ENCODE data around the gene ABCA13.

ABCA13 gene

GRCh38 chr7:48452218-48452617 lies 281.0 kb downstream of the ABCA13 start:
- DNase-seq, result no peak

GRCh38 chr7:48454750-48455192 lies 283.5 kb downstream of the ABCA13 start:
- DNase-seq, result no peak

GRCh38 chr7:48455363-48455762 lies 284.1 kb downstream of the ABCA13 start:
- DNase-seq, result no peak

GRCh38 chr7:48458701-48459524 lies 287.7 kb downstream of the ABCA13 start:
- DNase-seq, result no peak

GRCh38 chr7:48466713-48467112 lies 295.5 kb downstream of the ABCA13 start:
- DNase-seq, result no peak

- DNase-seq, result no peak
Observed at GRCh38 chr7:48471196-48471595, 299.9 kb downstream of the ABCA13 start.

DNA sequence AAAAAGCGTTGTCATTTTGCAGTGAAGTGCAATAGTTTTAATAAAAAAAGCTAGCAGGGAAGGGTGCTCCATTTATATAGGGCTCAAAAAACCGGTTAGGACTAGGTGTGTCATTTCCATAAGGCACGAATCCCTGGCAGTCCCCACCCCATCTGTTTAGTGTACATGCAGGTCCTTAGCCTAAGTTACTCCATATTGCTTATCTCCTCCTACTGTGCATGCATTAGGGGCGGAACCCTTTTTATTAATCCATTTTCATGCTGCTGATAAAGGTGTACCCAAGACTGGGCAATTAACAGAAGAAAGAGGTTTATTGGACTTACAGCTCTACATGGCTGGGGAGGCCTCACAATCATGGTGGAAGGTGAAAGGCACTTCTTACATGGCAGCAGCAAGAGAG lies 301.4 kb downstream of the ABCA13 start:
- no peak for DNase-seq

DNA sequence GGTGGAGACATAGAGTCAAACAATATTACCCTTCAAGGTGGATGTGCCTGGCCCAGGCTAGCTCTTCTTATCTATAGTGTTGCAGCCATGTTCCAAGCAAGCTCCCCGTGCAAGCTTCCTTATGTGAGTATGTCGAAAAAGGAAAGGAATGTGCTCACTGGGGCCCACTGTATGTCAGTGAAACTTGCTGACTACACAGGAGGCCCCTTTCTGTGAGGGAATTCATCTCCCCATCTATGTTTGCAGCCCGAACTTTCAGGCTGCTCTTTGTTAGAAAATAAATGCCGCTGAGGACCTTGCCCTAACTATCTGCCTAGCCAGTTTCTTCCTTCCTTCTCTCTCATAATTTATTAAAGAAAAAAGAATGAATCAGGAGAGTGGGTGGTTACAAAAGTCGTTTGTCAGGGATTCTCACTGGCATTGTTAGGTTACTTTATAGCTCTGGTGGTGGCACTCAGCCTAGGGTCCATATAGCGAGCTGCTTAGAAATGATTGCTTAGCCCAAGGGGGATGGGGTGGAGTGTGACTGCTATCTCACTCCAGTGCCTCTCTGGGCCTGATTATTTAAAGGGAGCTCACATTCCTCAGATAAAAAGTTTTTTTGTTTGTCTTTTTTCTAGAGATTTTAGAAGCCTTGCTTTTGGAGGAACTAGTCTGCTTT lies 302.1 kb downstream of the ABCA13 start:
- DNase-seq, result no peak

DNA sequence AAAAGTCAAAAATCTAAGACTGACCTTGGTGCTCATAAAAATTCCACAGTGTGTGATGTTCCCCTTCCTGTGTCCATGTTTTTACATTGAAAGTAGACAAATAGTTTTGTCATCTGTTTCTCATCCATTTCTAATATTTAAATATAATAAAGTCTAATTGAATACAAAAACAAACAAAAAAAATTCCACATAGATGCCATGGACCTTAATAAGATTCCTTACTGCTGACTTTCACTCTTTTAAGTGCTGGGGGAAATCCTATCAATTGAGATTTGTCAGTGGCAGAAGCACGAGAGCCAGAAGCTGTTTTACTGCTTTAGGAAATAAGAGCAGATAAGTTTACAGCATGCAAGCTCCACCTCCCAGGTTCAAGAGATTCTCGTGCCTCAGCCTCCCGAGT lies 310.0 kb downstream of the ABCA13 start:
- no peak for DNase-seq

GRCh38 chr7:48497521-48497920 lies 326.3 kb downstream of the ABCA13 start:
- DNase-seq, result no peak

DNA sequence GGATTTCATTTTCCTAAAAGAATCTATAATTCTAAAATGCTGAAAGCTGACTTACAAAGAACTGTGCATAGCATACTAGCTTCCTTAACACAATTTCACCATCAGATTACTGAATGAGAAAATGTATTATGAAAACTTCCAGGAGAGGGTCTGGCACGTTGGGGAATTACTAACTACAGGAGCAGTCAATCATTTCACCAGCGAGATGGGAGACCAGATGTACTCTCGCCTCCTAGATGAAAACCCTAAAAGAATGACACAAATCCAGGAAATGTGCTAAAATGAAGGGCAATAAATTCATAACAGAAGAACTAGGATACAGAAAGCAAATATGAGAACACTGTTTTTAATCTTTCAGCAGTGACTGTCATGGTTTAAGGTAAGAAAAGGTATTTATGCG lies 330.8 kb downstream of the ABCA13 start:
- no peak for DNase-seq

DNA sequence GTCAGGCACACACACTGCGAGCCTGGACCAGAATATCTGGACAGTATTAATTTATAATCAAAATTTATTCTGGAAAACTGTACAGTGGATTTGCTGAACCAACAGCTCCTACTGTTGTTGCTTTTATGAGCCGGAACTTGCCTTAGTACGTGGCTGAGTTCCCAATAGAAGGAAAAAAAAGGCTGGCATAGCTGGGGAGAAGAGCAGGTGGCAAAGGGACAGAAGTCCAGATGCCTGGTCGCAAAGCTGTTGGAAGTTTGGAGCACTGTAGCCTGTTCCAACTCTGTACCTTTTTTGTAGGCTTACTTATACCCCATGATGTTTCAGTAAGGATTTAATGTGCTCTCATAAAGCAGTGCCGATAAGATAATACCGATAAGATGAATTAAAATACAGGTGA lies 333.8 kb downstream of the ABCA13 start:
- DNase-seq, result no peak

DNA sequence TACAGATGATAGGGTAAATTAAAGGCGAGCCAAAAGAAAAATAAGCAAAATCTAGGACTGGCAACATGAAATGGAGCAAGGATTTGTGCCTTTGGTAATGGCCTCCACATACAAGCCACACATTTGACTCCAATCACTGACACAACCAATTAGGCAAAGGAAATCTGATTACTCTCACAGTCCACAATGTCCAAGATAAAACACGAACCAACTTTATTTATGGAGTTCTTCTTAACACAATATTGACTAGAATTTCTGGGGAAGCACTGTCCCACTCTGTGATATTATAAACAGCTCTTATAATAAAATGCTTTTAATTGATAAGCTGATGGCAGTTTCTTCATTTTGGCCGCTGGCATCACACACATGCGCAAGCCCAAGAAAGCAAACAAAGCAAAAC lies 334.2 kb downstream of the ABCA13 start:
- no peak for DNase-seq

DNA sequence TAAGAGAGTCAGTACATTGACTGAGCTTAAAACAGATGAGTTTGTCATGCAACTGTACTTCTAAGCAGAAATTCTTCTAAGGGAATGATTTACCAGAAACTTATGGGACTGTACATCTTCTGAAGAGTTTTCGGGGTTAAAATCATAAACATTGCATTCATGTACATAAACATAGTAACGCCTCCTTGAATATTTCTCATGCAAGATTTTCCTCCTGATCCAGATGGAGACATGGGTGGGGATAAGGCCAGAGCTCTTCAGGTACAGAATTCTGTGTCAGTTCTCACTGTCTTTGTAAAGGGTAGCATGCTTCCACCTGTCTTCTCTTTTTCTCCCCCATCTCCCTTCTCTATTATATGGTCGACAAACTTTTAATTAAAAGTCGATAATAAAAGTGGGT lies 335.3 kb downstream of the ABCA13 start:
- DNase-seq, result no peak

GRCh38 chr7:48511080-48511479 lies 339.8 kb downstream of the ABCA13 start:
- DNase-seq, result no peak

DNA sequence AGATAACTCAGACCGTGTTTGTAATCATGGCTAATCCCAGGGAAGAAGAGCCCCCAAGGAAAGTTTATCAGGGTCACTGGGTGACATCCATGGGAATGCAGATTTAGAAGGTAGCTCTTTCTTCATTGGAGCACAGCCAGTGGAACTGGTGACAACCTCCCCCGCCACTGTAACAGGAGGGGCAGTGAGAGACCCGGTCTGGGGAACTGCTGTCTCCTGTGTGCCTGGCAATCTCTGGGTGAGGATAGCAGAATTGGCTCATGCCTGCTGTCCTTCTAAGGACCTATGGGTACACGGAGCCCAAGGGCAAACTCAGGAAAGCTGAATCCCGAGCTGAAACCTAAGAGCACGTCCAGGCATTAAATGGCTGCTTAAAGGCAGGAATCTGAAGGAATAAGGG lies 341.6 kb downstream of the ABCA13 start:
- DNase-seq, result no peak

DNA sequence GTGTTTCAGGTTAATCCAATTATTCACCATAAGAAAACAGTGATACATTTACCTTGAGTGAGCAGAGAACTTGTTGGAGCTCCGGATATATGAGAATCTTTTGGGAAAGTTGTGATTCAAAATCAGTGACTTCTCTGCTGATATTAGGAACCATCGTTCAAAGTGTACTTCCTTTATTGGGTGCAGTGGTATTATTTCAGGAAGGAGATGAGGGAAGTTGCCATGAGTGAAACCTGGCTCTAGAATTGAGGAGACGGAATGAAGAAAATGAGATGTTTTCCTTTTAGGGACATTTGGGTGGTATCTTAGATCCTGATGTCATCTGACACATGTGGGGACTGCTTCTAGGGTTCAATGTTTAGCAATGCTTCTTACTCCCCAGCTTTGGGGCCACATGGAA lies 343.9 kb downstream of the ABCA13 start:
- no peak for DNase-seq

- DNase-seq, result no peak
Observed at GRCh38 chr7:48518092-48518491, 346.8 kb downstream of the ABCA13 start.

- no peak for DNase-seq
Observed at GRCh38 chr7:48522692-48523091, 351.4 kb downstream of the ABCA13 start.

GRCh38 chr7:48525736-48526732 lies 354.8 kb downstream of the ABCA13 start:
- DNase-seq, result no peak

DNA sequence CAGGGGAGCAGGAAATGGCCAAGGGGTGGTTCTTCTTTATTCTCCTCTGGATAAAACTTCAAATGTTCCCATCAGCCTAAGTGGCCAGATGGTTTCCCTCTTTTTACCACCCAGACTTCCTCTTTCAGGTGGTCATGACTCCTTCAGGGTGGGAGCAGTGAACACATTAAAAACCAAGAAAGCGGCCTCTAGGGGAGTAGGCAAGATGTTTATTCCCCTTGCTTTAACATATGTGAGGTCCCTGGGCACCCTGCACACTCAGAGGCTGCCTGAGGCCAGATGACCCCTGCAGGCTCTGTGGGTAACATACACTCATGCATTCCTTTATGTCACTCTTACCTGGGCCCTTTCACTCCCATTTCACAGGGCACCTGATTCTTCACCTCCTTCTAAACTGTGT lies 357.4 kb downstream of the ABCA13 start:
- no peak for DNase-seq

- no peak for DNase-seq
Observed at GRCh38 chr7:48537561-48537960, 366.3 kb downstream of the ABCA13 start.

DNA sequence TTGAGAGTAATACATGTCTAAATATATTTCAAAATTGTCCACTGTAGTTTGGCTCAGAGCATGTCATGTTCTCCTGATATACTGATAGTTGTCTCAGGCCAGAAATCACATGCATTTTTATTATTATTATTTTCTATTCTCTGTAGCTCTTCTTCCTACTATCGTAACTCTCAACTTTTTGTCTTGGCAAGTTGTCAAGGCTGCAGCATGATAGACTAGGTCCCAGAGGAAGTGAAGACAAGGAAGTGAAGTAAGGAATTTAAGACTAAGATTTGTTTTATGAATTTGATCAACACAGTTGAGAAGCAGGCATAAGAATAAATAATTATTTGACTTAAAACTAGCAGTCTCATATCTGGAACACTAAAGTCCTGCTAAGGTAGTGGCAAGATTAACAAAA lies 369.5 kb downstream of the ABCA13 start:
- no peak for DNase-seq
